ENCODE measurements around the gene GNG7.
"Not testable (repeated sequence)": the region's sequence is repeated elsewhere in the genome, so short reads cannot be mapped to it uniquely, and the experiment has no call there.

The GNG7 gene

DNA sequence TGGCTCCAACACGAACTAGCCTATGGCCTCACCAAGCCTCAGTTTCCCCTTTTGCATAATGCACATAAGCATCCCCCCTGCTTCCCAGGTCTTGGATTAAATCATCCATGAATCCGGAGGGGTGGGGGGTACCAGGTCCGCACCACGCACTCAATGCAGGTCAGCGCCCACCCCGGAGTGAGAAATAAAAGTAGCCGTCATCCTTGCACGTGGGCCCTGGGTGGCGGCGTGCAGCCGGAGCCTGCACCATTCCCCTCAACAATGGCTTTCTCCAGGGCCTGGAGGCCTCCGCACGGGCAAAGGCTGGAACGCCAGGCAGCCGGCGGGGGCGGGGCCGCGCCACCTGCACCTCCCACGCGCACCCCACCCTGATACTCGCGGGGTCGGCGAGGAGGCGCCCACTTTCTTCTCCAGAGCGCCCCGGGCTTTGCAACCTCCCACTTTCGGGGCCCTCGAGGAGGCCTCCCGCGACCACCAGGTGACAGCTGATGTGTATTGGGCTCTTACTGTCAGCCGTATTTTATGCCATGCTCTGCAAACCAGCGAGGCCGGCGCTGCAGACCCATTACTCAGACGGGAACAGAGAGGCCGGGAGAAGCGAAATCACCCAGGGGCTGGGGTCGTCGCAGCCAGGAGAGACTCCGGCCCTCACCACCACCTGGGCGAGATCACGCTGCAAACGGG lies 227.3 kb downstream of the GNG7 start:
- Histone ChIP-seq H3K79me2 (ENCODE audit: insufficient read depth, low read length) (peaks cover 21% of the 10 kb centered on the region), H3F3A (ENCODE audit: low read depth) (no peaks in the 10 kb centered on the region), H3K4me2 (ENCODE audit: low read depth, low read length, poor library complexity, severe bottlenecking) (peak overlapping the region; percentile 96), H3K4me1 (ENCODE audit: insufficient read depth, low read length, poor library complexity, severe bottlenecking) (peaks cover 26% of the 10 kb centered on the region), H3K9me2 (replicated peaks; ENCODE audit: low read depth, low read length) (no peaks in the 10 kb centered on the region), H3K27me3 (ENCODE audit: insufficient read depth, low read length, poor library complexity, severe bottlenecking) (no peaks in the 10 kb centered on the region), H3K9ac (ENCODE audit: low read depth, low read length, poor library complexity, severe bottlenecking) (no peak overlapping the region), H3K36me3 (ENCODE audit: insufficient read depth, low read length) (no peaks in the 10 kb centered on the region), H2AFZ (ENCODE audit: low read length) (peak overlapping the region; percentile 71; the same call in 1 of the 2 replicates), H3K9me3 (ENCODE audit: insufficient read depth, low read depth, low read length) (no peaks in the 10 kb centered on the region), H3K4me3 (ENCODE audit: low read length, poor library complexity, severe bottlenecking) (peak overlapping the region; percentile 80), H4K20me1 (ENCODE audit: insufficient read depth, low read length, poor library complexity, severe bottlenecking) (peaks cover 22% of the 10 kb centered on the region)
- TF ChIP-seq EZH2phosphoT487 (IDR thresholded peaks at IDR 0.05; ENCODE audit: borderline replicate concordance): no peak
- TF ChIP-seq, protein P1, sequence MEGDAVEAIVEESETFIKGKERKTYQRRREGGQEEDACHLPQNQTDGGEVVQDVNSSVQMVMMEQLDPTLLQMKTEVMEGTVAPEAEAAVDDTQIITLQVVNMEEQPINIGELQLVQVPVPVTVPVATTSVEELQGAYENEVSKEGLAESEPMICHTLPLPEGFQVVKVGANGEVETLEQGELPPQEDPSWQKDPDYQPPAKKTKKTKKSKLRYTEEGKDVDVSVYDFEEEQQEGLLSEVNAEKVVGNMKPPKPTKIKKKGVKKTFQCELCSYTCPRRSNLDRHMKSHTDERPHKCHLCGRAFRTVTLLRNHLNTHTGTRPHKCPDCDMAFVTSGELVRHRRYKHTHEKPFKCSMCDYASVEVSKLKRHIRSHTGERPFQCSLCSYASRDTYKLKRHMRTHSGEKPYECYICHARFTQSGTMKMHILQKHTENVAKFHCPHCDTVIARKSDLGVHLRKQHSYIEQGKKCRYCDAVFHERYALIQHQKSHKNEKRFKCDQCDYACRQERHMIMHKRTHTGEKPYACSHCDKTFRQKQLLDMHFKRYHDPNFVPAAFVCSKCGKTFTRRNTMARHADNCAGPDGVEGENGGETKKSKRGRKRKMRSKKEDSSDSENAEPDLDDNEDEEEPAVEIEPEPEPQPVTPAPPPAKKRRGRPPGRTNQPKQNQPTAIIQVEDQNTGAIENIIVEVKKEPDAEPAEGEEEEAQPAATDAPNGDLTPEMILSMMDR (conservative IDR thresholded peaks at IDR 0.05; ENCODE audit: low read length): no peak

DNA sequence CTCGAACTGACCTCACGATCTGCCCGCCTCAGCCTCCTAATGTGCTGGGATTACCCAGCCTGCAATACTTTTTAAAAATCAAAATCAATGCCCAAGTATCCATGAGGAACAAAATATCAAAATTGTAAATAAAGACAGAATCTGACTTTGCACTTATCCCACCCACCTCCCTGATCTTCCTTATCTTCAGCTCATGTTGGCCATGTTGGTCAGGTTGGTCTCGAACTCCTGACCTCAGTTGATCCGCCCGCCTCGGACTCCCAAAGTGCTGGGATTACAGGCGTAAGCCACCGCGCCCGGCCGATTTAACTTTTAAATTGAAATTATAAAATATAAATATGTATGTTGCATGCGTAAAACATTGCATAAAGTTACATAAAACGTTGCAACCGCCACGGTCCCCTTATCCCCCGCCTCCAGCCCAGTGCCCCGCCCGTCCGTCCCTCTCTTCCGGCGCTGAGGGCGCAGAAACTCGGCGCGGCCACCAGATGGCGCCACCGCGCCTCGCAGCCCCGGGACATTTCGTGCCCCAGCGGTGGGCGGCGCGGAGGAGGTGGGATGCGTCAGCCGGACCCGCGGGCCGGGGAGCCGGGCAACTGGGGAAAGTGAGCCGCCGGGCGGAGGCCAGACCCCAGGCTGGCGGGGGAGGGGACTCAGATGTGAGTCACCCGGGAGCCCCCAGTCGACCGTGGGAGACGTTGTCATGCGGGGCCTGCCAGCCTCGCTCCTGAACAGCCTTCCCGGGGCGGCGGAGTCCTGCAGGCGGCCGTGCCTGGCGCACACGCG lies 228.1 kb downstream of the GNG7 start:
- Histone ChIP-seq H3K36me3 (ENCODE audit: insufficient read depth, low read length) (no peaks in the 10 kb centered on the region), H3K27me3 (ENCODE audit: insufficient read depth, low read length, poor library complexity, severe bottlenecking) (no peaks in the 10 kb centered on the region), H3K79me2 (ENCODE audit: insufficient read depth, low read length) (peaks cover 21% of the 10 kb centered on the region), H3F3A (ENCODE audit: low read depth) (no peaks in the 10 kb centered on the region), H4K20me1 (ENCODE audit: insufficient read depth, low read length, poor library complexity, severe bottlenecking) (peaks cover 22% of the 10 kb centered on the region), H3K9me2 (replicated peaks; ENCODE audit: low read depth, low read length) (no peaks in the 10 kb centered on the region), H3K9ac (ENCODE audit: low read depth, low read length, poor library complexity, severe bottlenecking) (no peak overlapping the region), H3K4me3 (ENCODE audit: low read length, poor library complexity, severe bottlenecking) (peak overlapping the region; percentile 80), H3K4me2 (ENCODE audit: low read depth, low read length, poor library complexity, severe bottlenecking) (peak overlapping the region; percentile 96), H3K9me3 (ENCODE audit: insufficient read depth, low read depth, low read length) (no peaks in the 10 kb centered on the region), H3K4me1 (ENCODE audit: insufficient read depth, low read length, poor library complexity, severe bottlenecking) (peaks cover 26% of the 10 kb centered on the region), H2AFZ (ENCODE audit: low read length) (peak overlapping the region; percentile 85; the same call in 1 of the 2 replicates)
- TF ChIP-seq EZH2phosphoT487 (IDR thresholded peaks at IDR 0.05; ENCODE audit: borderline replicate concordance): no peak
- TF ChIP-seq, protein P1 (conservative IDR thresholded peaks at IDR 0.05; ENCODE audit: low read length): peak; percentile 79

DNA sequence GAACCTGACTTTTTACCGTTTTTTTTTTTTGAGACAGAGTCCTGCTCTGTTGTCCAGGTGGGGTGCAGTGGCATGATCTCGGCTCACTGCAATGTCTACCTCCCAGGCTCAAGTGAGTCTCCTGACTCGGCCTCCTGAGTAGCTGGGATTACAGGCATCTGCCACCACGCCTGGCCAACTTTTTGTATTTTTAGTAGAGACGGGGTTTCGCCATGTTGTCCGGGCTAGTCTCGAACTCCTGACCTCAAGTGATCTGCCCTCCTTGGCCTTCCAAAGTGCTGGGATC lies 232.6 kb downstream of the GNG7 start:
- H3K27me3 ChIP-seq (ENCODE audit: insufficient read depth, low read length, poor library complexity, severe bottlenecking); H3K9me3 ChIP-seq (ENCODE audit: insufficient read depth, low read depth, low read length); H3K4me1 ChIP-seq (ENCODE audit: insufficient read depth, low read length, poor library complexity, severe bottlenecking); H2AFZ ChIP-seq (ENCODE audit: low read length); H3F3A ChIP-seq (ENCODE audit: low read depth); H3K36me3 ChIP-seq (ENCODE audit: insufficient read depth, low read length); H3K79me2 ChIP-seq (ENCODE audit: insufficient read depth, low read length); H3K4me2 ChIP-seq (ENCODE audit: low read depth, low read length, poor library complexity, severe bottlenecking); H3K9me2 ChIP-seq (replicated peaks; ENCODE audit: low read depth, low read length); H3K4me3 ChIP-seq (ENCODE audit: low read length, poor library complexity, severe bottlenecking); H4K20me1 ChIP-seq (ENCODE audit: insufficient read depth, low read length, poor library complexity, severe bottlenecking); H3K9ac ChIP-seq (ENCODE audit: low read depth, low read length, poor library complexity, severe bottlenecking): not testable (repeated sequence)
